Measurements from ENCODE around the gene ADPRM.
A peak's percentile ranks its signal among the peaks of the same experiment; 100 is the strongest.

ADPRM gene

DNA sequence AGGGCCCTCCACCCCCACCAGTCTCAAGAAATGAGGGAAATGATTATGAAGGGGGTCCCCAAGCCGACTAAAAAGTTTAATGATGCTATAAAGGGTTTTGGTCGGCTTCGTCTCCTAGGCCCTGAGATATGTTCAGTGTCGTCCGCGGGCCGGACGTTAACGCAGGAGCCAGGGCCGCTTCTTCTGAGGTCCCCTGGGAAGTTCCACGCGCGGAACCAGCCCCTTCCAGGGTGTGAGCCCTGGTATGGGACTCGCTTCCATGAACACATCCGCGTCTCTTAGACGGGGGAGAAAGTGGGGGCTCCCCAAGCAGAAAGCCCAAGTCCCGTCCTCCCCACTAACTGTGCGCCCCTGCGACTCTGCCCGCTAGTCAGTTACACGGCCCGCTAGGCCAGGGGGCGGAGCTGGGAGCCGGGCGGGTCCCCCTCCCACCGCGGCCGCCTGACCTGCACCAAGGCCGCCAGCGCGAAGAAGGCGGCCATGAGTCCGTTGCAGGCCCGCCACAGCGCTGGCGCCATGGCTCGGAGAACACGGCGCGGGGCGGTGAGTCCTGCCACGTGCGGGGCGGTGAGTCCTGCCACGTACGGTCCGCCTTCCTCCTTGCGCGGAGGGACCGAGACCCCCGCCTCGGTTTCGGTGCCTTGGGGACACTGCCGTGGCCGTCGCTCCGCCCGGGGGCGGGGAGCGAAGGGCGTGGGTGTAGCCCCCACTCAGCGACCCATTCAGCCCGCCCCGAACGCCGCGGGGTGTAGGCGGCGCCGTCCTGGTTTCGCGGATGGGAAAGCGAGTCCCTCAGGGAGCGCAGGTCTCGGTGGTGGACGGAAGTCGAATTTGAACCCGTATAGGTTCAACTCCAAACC lies 32.2 kb downstream of the ADPRM start, which contains the start of gene TMEM220:
TSS of gene TMEM220 (minus strand) at position 690 of the 860 bp plus-strand sequence. CDS start at position 518, 172 bp downstream.
- ChIA-PET POLR2A (no interaction called here), CTCF (no interaction called here)
- Histone ChIP-seq H3K4me3 (ENCODE audit: low read depth, low read length) (peak within 1 kb of the TSS; percentile 16), H3K27ac (ENCODE audit: extremely low read depth, low read depth, low read length) (no peak within 1 kb of the TSS), H3K4me1 (ENCODE audit: control insufficient read depth, insufficient read depth, low read length) (no peaks in the 10 kb centered on the region; the same call in 1 of the 2 replicates), H3K36me3 (ENCODE audit: control insufficient read depth in 2 of 2, insufficient read depth in 1 of 2, low read length in 2 of 2) (no peaks in the 10 kb centered on the region), H3K9me3 (ENCODE audit: control insufficient read depth, insufficient read depth, low read depth, low read length) (no peaks in the 10 kb centered on the region)
- TF ChIP-seq ZNF600 (tag by site-specific recombination; IDR thresholded peaks at IDR 0.05), result no peak
- TF ChIP-seq ZNF184 (tag by site-specific recombination; IDR thresholded peaks at IDR 0.05), result no peak
- TF ChIP-seq ZNF664 (tag by site-specific recombination; IDR thresholded peaks at IDR 0.05), result no peak
- TF ChIP-seq ZNF555 (tag by site-specific recombination; conservative IDR thresholded peaks at IDR 0.05), result no peak
- TF ChIP-seq ZNF157 (tag by site-specific recombination; IDR thresholded peaks at IDR 0.05), result no peak
- TF ChIP-seq ZNF341 (tag by site-specific recombination; IDR thresholded peaks at IDR 0.05; ENCODE audit: low read depth), result peak; percentile 56; the same call in 1 of the 2 replicates
- TF ChIP-seq, protein P1, sequence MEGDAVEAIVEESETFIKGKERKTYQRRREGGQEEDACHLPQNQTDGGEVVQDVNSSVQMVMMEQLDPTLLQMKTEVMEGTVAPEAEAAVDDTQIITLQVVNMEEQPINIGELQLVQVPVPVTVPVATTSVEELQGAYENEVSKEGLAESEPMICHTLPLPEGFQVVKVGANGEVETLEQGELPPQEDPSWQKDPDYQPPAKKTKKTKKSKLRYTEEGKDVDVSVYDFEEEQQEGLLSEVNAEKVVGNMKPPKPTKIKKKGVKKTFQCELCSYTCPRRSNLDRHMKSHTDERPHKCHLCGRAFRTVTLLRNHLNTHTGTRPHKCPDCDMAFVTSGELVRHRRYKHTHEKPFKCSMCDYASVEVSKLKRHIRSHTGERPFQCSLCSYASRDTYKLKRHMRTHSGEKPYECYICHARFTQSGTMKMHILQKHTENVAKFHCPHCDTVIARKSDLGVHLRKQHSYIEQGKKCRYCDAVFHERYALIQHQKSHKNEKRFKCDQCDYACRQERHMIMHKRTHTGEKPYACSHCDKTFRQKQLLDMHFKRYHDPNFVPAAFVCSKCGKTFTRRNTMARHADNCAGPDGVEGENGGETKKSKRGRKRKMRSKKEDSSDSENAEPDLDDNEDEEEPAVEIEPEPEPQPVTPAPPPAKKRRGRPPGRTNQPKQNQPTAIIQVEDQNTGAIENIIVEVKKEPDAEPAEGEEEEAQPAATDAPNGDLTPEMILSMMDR (tag by site-specific recombination; IDR thresholded peaks at IDR 0.05), result no peak
- no peak for TF ChIP-seq ZBTB17 (tag by site-specific recombination; IDR thresholded peaks at IDR 0.05)
- no peak for TF ChIP-seq ZNF596 (tag by site-specific recombination; IDR thresholded peaks at IDR 0.05)
- TF ChIP-seq ZNF433 (tag by site-specific recombination; IDR thresholded peaks at IDR 0.05; ENCODE audit: low read depth), result no peak
- no peak for TF ChIP-seq SP7 (tag by site-specific recombination; IDR thresholded peaks at IDR 0.05)
- TF ChIP-seq RBAK (tag by site-specific recombination; IDR thresholded peaks at IDR 0.05), result no peak
- TF ChIP-seq GLIS2 (tag by site-specific recombination; IDR thresholded peaks at IDR 0.05), result peak; percentile 71
- TF ChIP-seq ZNF350 (tag by site-specific recombination; IDR thresholded peaks at IDR 0.05), result no peak
- TF ChIP-seq GLIS1 (tag by site-specific recombination; IDR thresholded peaks at IDR 0.05), result no peak
- TF ChIP-seq ZNF560 (tag by site-specific recombination; IDR thresholded peaks at IDR 0.05; ENCODE audit: borderline replicate concordance), result no peak
- no peak for TF ChIP-seq ZFP37 (tag by site-specific recombination; IDR thresholded peaks at IDR 0.05)
- TF ChIP-seq, protein P2, sequence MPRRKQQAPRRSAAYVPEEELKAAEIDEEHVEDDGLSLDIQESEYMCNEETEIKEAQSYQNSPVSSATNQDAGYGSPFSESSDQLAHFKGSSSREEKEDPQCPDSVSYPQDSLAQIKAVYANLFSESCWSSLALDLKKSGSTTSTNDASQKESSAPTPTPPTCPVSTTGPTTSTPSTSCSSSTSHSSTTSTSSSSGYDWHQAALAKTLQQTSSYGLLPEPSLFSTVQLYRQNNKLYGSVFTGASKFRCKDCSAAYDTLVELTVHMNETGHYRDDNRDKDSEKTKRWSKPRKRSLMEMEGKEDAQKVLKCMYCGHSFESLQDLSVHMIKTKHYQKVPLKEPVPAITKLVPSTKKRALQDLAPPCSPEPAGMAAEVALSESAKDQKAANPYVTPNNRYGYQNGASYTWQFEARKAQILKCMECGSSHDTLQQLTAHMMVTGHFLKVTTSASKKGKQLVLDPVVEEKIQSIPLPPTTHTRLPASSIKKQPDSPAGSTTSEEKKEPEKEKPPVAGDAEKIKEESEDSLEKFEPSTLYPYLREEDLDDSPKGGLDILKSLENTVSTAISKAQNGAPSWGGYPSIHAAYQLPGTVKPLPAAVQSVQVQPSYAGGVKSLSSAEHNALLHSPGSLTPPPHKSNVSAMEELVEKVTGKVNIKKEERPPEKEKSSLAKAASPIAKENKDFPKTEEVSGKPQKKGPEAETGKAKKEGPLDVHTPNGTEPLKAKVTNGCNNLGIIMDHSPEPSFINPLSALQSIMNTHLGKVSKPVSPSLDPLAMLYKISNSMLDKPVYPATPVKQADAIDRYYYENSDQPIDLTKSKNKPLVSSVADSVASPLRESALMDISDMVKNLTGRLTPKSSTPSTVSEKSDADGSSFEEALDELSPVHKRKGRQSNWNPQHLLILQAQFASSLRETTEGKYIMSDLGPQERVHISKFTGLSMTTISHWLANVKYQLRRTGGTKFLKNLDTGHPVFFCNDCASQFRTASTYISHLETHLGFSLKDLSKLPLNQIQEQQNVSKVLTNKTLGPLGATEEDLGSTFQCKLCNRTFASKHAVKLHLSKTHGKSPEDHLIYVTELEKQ (tag by site-specific recombination; IDR thresholded peaks at IDR 0.05; ENCODE audit: borderline replicate concordance), result no peak
- no peak for TF ChIP-seq SP3 (tag by site-specific recombination; IDR thresholded peaks at IDR 0.05)
- TF ChIP-seq, protein P3, sequence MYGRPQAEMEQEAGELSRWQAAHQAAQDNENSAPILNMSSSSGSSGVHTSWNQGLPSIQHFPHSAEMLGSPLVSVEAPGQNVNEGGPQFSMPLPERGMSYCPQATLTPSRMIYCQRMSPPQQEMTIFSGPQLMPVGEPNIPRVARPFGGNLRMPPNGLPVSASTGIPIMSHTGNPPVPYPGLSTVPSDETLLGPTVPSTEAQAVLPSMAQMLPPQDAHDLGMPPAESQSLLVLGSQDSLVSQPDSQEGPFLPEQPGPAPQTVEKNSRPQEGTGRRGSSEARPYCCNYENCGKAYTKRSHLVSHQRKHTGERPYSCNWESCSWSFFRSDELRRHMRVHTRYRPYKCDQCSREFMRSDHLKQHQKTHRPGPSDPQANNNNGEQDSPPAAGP (tag by site-specific recombination; IDR thresholded peaks at IDR 0.05), result 0 out of 2 replicates have a peak, but pooled peaks have one; percentile 50
- no peak for TF ChIP-seq MEIS1 (CRISPR knock-in tag; IDR thresholded peaks at IDR 0.05; ENCODE audit: borderline replicate concordance)
- TF ChIP-seq ZBTB48 (tag by site-specific recombination; IDR thresholded peaks at IDR 0.05), result 0 out of 2 replicates have a peak, but pooled peaks have one; percentile 43
- TF ChIP-seq, protein P4, sequence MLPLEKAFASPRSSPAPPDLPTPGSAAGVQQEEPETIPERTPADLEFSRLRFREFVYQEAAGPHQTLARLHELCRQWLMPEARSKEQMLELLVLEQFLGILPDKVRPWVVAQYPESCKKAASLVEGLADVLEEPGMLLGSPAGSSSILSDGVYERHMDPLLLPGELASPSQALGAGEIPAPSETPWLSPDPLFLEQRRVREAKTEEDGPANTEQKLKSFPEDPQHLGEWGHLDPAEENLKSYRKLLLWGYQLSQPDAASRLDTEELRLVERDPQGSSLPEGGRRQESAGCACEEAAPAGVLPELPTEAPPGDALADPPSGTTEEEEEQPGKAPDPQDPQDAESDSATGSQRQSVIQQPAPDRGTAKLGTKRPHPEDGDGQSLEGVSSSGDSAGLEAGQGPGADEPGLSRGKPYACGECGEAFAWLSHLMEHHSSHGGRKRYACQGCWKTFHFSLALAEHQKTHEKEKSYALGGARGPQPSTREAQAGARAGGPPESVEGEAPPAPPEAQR (tag by site-specific recombination; IDR thresholded peaks at IDR 0.05), result no peak
- TF ChIP-seq ZNF629 (tag by site-specific recombination; IDR thresholded peaks at IDR 0.05), result no peak
- no peak for TF ChIP-seq ZNF548 (tag by site-specific recombination; IDR thresholded peaks at IDR 0.05)
- no peak for TF ChIP-seq ZNF707 (tag by site-specific recombination; IDR thresholded peaks at IDR 0.05)
- TF ChIP-seq SETDB1 (IDR thresholded peaks at IDR 0.05; ENCODE audit: insufficient read length, low read length), result no peak
- TF ChIP-seq ZFP41 (tag by site-specific recombination; IDR thresholded peaks at IDR 0.05; ENCODE audit: borderline replicate concordance), result no peak
- TF ChIP-seq, protein P5, sequence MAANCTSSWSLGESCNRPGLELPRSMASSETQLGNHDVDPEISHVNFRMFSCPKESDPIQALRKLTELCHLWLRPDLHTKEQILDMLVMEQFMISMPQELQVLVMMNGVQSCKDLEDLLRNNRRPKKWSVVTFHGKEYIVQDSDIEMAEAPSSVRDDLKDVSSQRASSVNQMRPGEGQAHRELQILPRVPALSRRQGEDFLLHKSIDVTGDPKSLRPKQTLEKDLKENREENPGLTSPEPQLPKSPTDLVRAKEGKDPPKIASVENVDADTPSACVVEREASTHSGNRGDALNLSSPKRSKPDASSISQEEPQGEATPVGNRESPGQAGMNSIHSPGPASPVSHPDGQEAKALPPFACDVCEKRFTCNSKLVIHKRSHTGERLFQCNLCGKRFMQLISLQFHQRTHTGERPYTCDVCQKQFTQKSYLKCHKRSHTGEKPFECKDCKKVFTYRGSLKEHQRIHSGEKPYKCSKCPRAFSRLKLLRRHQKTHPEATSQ (tag by site-specific recombination; IDR thresholded peaks at IDR 0.05), result no peak
- TF ChIP-seq BCL11A (tag by site-specific recombination; IDR thresholded peaks at IDR 0.05; ENCODE audit: low read depth), result no peak

All from HEK293 (cell line).